Embryonic facial prominence (tissue), 1 donor: ENCODE measurements around the gene NDUFS5.
"Not testable (repeated sequence)": the region's sequence is repeated elsewhere in the genome, so short reads cannot be mapped to it uniquely, and the experiment has no call there.

Experiments
- DNase-seq: peaks from one replicate; pipeline ENCODE4 v3.0.0-alpha.2; 2016; ENCODE audit errors: extremely low spot score

Gene NDUFS5

DNA sequence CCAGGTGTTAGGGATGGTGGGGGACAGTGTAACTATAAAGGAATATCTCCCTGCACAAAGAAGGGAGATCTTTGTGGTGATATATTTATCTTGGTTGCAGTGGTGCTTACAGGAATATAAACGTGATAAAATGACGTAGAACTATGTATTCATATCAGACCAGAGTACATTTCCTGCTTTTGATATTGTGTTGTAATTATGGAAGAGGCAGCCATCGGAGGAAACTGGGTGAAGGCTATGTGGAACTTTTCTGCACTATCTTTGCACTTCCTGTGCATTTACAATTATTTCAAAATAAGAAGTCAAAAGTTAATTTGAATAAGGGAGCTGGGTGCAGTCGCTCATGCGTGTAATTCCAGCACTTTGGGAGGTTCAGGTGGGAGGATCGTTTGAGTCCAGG lies 37.6 kb downstream of the NDUFS5 start:
- no peak for DNase-seq

DNA sequence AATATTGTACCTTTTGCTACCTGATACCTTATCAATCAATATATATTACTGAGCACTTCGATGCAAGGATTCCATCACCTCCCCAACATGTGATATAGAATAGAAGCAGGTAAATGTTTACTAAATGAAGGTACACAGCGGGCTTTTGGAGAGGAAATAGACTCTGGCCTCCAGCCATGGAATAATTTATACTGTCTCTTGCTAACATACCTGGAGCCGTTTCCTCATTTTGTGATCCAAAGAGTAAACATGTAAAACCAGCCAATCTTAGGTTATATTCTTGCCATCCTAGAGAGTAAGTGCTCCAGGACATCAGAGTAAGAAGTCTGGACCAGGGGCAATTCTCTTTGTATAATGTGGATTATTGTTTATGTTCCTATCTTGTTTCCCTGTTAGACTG lies 39.4 kb downstream of the NDUFS5 start:
- DNase-seq = no peak

DNA sequence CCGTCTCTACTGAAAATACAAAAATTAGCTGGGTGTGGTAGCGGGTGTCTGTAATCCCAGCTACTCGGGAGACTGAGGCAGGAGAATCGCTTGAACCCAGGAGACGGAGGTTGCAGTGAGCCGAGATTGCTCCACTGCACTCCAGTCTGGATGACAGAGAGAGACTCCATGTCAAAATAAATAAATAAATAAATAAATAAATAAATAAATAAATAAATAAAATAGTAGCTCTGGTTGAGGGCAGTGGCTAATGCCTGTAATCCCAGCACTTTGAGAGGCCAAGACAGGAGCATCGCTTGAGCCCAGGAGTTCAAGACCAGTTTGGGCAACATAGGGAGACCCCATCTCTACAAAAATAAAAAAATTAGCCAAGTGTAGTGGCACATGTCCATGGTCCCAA lies 42.1 kb downstream of the NDUFS5 start:
- not testable (repeated sequence) for DNase-seq

DNA sequence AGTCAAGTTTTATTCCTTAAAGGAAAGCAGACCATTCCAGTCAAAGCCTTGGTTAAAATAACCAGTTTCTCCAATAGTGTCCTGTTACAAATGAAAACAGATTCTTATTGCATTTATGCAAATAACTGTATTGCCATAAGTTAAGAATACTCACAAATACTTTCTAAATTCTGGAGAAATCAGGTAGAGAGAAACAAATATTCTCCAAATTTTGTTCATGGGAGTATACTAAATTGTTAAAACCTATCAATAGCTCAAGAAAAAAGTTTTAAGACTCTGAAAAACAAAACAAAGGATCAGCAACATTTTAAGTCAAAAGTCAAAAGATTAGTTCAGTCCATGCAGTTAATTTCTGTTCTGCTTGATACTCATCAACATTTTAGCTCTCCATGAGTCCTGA lies 45.4 kb downstream of the NDUFS5 start:
- DNase-seq = not testable (repeated sequence)

DNA sequence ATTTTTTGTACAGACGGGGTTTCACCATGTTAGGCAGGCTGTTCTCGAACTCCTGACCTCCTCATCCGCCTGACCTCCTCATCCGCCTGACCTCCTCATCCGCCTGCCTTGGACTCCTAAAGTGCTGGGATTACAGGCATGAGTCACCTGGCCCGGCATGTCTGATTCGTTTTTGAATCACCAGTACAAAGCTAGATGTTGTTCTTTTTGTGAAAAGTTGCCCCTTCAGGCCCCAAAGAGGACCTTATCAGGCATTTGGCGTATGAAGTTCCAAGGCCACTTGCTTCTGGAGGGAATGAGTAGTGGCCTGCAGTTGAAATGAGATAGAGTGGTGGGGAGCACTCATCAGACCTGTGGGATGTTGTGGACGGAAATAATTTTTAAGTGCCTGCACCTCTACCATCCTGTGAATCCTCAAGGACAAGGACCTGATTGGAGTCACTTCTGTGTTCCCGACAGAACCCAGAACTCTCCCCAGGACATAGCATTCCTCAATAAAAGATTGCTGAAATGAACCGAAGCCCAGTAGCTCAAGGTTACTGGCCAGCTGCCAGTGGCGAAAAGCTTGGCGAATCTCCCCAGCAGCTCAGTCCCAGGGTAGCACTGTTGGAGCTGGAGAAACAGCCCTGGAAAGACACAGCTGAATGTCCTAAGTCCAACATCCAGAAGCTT lies 50.1 kb downstream of the NDUFS5 start:
- no peak for DNase-seq

DNA sequence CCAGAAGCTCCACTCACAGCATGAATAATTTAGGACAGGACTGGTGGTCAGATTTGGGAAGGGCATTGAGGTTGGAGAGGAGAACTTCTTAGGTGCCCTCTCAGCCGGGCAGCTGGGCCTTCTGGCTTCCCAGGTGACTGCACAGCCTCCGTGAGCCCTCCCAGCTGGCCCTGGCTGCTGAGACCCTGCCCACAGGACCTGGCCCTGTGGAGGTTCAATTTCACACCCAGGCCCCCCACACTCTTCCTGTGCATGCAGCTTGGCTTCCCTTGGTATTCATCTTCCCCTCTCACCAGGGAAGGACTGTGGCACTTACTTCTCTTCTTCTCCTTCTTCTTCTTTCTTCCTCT lies 50.6 kb downstream of the NDUFS5 start:
- DNase-seq = no peak

DNA sequence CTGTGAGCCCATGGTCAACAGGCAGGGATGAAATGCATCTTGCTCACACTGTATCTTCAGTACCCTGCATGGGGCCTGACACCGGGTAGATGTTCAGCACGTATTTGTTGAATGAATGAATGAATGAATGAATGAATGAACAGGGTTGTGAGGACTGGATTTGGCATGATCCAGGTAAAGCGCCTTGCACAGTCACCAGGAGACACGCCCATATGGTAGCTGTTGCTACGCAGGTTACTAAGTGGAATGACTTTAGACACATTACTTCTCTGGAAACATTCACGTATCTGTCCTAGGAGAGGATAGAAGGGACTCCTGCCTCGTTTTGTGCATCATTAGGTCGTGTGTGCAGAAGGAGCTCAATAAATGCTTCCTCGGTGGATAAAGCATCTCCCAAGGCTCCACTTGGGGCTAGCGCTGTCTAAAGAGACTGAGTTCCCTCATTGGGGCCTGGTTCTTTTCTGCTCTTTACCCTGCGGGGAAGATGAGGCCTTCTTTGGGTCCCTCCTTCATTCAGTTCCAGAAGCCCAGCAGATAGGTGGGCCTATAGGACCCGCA lies 54.2 kb downstream of the NDUFS5 start:
- no peak for DNase-seq

DNA sequence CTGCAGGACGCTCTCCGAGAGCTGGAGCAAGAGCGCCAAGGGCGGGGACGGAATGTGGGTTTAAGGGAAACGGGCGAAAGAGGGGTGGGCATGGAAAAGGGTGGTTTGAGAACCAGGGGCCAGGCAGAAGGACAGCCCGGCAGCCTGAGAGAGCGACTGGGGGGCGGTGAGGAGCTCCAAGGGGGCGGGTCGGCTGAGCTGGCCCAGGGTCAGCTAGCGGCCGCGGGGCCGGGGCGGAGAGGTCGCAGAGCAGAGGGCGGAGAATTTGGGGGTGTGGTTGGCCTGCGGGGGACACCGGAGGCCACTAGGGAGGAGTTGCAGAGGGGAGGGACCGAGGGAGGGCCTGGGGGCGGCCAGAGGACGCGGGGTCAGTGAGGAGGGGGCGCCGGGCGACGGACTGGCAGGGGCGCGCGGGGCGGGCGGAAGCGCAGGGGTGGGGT lies 54.7 kb downstream of the NDUFS5 start:
- DNase-seq = no peak

DNA sequence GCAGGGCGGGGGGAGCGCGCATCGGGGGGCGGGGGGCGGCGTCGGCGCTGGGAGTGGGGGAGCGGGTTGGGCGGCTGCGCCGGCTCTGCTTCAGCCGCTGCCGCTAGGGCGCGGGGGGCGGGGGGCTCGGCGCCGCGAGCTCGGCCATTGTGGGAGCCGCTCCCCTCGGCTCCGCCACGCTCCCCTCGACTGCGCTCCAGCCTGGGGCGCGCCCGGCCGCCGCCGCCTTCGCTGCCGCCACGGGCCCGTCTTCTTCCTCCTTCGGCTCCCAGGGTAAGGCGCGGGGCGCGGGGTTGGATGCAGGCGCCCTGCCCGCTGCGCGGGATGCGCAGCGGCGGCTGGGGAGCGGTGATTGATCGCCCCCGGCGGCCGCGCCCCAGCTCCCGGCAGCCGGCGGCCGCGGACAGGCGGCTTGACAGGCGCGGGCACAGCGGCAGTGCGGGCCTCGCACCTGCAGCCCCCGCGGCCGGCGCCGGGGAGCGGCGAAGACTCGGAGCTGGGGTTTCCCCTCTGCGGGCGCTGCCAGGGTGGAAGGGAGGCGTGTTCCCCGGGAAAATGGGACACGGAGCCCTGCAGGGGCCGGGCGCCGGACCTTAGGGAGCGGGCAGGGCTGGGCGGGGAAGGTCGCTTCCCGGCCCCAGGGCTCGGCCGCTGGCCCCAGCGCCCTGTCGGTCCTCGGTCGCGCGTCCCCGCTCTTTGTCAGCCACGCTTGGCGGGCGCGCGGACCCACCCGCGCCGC lies 55.3 kb downstream of the NDUFS5 start:
- DNase-seq = no peak

DNA sequence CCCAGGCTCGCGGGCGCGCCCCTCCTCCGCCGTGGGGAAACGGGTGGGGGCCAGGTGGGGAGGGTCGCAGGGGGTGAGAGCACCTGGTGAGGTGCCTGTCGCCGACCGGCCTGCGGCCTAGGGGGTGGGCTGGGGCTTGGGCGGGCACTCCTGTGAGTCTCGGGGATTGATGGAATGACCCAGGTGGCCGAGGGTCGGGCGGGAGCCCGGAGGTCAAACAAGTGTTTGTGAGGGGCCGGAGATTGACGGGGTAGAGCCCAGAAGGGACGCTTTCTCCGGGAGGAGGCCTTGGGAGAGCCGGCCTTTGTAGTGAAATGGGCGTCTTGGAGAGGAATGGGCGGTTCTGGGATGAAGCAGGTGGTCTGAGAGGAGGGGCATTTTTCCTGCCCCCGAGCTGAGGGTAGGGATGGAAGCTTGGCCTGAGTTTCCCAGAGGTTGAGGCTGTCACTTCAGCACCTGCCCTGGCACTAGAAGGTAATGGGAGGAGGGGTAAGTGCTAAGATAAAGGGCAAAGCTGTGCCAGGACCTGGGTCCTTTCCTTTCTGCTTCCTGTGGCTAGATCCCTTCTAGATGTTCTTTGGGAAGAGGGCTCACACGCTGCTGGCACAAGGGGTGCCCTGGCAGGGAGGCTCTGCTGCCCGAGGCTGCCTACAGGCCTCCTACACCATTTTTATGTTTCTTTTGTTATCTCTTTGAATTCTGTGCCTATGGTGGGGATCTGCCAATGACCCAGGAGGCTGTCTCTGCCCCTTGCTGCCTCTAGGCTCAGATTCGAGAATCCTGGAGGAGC lies 56.1 kb downstream of the NDUFS5 start:
- DNase-seq = no peak

DNA sequence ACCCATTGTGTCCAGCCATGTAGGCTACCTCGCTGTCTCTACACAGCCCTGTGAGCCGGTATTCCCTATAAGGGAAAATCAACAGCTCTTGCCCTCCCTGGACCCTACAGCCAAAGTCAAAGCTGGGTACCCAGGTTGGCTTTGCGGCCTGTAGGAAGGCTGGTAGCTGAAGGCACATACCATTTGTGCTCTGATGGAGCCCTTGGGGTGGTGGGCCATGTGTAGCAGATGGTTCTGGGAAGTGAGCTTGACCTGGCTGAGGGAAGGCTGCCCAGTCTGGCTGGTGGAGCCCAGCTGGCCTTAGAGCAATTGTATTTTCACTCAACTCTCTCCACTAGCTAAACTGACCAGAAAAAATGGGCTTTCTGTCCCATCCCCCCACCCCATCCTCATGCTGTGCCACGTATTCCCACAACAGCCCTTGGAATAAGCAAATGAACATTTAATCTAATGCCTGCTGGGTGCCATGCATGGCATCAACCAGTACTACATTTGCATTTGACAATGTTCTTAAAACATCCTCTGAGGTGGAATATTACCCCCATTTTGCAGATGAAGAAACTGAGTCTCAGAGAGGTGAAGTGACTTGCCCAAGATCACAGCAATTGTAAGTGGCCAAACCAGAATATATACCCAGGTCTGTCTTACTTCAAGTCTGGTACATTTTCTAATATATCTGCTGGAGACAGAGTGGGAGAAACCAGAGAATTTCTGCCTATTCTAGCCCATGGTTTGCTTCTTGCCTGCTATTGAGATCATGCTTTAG lies 56.8 kb downstream of the NDUFS5 start:
- no peak for DNase-seq

DNA sequence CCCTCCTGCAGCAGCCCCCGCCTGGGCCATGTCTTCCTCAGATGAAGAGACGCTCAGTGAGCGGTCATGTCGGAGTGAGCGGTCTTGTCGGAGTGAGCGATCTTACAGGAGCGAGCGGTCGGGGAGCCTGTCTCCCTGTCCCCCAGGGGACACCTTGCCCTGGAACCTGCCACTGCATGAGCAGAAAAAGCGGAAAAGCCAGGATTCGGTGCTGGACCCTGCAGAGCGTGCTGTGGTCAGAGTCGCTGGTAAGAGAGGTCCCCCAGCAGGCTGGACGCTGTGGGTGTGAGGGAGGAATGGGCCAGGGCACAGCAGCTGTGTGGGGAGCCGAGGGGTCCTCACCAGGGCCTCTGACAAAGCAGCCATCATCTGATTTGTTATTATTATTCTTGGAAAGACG lies 58.0 kb downstream of the NDUFS5 start:
- DNase-seq = no peak
